HepG2 (cell line): Measurements from ENCODE around the gene AGBL3. TPM values are rescaled to one million over a fixed set of nuclear protein-coding genes. Genes with fewer than 3 reads are reported as not detected.

Experiments used
- ATAC-seq: fragments of 200-7000 bp; cut with Tn5 transposase; 3 replicates; pipeline ENCODE4 v1.9.1; 2020; ENCODE audit warnings: mild to moderate bottlenecking, moderate library complexity
- BruUV-seq: library from RNA; stranded (reverse); fragments of 400-500 nt; replicated peaks from 2 replicates; lab custom pipeline; 2021; lab: Mats Ljungman, UMichigan
- CTCF ChIA-PET: fragments of 300-600 bp; formaldehyde crosslinking; extraction: SDS; loops from one replicate; lab custom pipeline; 2021; ENCODE audit warnings: low total read pairs, inconsistent platforms, low intra/inter-chr PET ratio; lab: Yijun Ruan, JAX
- POLR2A ChIA-PET: fragments of 350-600 bp; sonication (Branson Sonifier 250); formaldehyde crosslinking; loops from one replicate; lab custom pipeline; 2020; ENCODE audit warnings: antibody characterized with exemption, inconsistent platforms; lab: Yijun Ruan, JAX
- DNase-seq: peaks from one replicate; pipeline ENCODE4 v3.0.0-alpha.2; 2015; ENCODE audit warnings: low spot score
- FAIRE-seq: peaks from 3 replicates; lab custom pipeline; 2011; peaks lifted over from hg19 to GRCh38; lab: Jason Lieb, UNC
- H2AFZ ChIP-seq: one replicate; pipeline ENCODE4 v1.6.1; 2011; ENCODE audit warnings: low read length, inconsistent platforms
- H3K27ac ChIP-seq: fragments of 300-600 bp; 3 replicates; pipeline ENCODE4 v1.8.0; 2011; ENCODE audit warnings: mixed run types, mild to moderate bottlenecking, mixed read lengths, low read length, inconsistent platforms; ENCODE audit not compliant: insufficient read depth; ENCODE audit errors: extremely low read length
- H3K27me3 ChIP-seq, 2 experiments: fragments of 200-600 bp in 1 of 2; 2 replicates in 1 of 2; 3 replicates in 1 of 2; pipeline versions ENCODE4 v1.6.0 to v1.8.0; 2011; ENCODE audit warnings: low read length in 2 of 2, mild to moderate bottlenecking in 2 of 2, moderate library complexity in 2 of 2, inconsistent platforms in 1 of 2; ENCODE audit not compliant: insufficient read depth in 2 of 2, control insufficient read depth in 1 of 2
- H3K36me3 ChIP-seq, 2 experiments: fragments of 200-600 bp in 1 of 2; replicated peaks in 1 of 2; 2 replicates in 1 of 2; 3 replicates in 1 of 2; pipeline versions ENCODE4 v1.5.1 to v1.8.0; 2011; ENCODE audit warnings: low read length in 2 of 2, inconsistent platforms in 1 of 2; ENCODE audit not compliant: insufficient read depth in 2 of 2, control insufficient read depth in 1 of 2
- H3K4me1 ChIP-seq: 2 replicates; pipeline ENCODE4 v1.5.1; 2012; ENCODE audit warnings: low read length, inconsistent platforms; ENCODE audit not compliant: insufficient read depth
- H3K4me2 ChIP-seq: 2 replicates; pipeline ENCODE4 v1.6.0; 2011; ENCODE audit warnings: low read depth, low read length, inconsistent platforms
- H3K4me3 ChIP-seq, 3 experiments: fragments of 200-600 bp in 1 of 3; sonication (generic), shearing (Covaris generic) in 1 of 3; replicated peaks in 1 of 3; 2 replicates each; pipeline ENCODE4 v1.5.1; 2011 to 2016; ENCODE audit warnings: low read length in 3 of 3, inconsistent platforms in 2 of 3, low read depth in 2 of 3, mild to moderate bottlenecking in 2 of 3, control low read depth in 1 of 3, mixed read lengths in 1 of 3; ENCODE audit not compliant: insufficient read depth in 1 of 3
- H3K79me2 ChIP-seq: one replicate; pipeline ENCODE4 v1.6.1; 2011; ENCODE audit warnings: low read length, inconsistent platforms; ENCODE audit not compliant: insufficient read depth
- H3K9ac ChIP-seq: 2 replicates; pipeline ENCODE4 v1.6.0; 2011; ENCODE audit warnings: mild to moderate bottlenecking, low read depth, low read length, inconsistent platforms; ENCODE audit not compliant: insufficient read depth
- H3K9me3 ChIP-seq: 2 replicates; pipeline ENCODE4 v1.5.1; 2012; ENCODE audit warnings: mild to moderate bottlenecking, low read length
- H4K20me1 ChIP-seq: 2 replicates; pipeline ENCODE4 v1.6.0; 2011; ENCODE audit warnings: inconsistent platforms, mild to moderate bottlenecking, low read length, moderate library complexity; ENCODE audit not compliant: insufficient read depth
- ATF1 ChIP-seq: IDR thresholded peaks from 2 replicates; pipeline ENCODE4 v1.6.1; 2016; ENCODE audit warnings: mild to moderate bottlenecking, control low read depth
- CENPT ChIP-seq: sonication (generic); formaldehyde crosslinking; IDR thresholded peaks from 2 replicates; pipeline ENCODE4 v1.8.0; 2022; ENCODE audit warnings: low read depth, mild to moderate bottlenecking, moderate library complexity, missing genetic modification reagents
- HNRNPH1 ChIP-seq: fragments of 200-400 bp; formaldehyde crosslinking; optimal IDR thresholded peaks from 2 replicates; pipeline ENCODE3; 2017; ENCODE audit warnings: mild to moderate bottlenecking, low read depth, low read length
- MBD4 ChIP-seq: IDR thresholded peaks from 2 replicates; pipeline ENCODE4 v1.6.1; 2012; ENCODE audit warnings: low read length, inconsistent platforms, borderline replicate concordance
- PCBP2 ChIP-seq: fragments of 200-400 bp; formaldehyde crosslinking; optimal IDR thresholded peaks from 2 replicates; pipeline ENCODE3; 2018; ENCODE audit warnings: low read length, low read depth; ENCODE audit not compliant: poor library complexity, severe bottlenecking
- SNAPC4 ChIP-seq: sonication (generic); formaldehyde crosslinking; IDR thresholded peaks from 2 replicates; pipeline ENCODE4 v1.4.0; 2020; ENCODE audit warnings: mild to moderate bottlenecking, missing genetic modification reagents
- TRIM24 ChIP-seq: sonication (generic); formaldehyde crosslinking; IDR thresholded peaks from 2 replicates; pipeline ENCODE4 v1.8.0; 2022; ENCODE audit warnings: mild to moderate bottlenecking, missing genetic modification reagents
- ZBTB7A ChIP-seq: sonication (generic); formaldehyde crosslinking; IDR thresholded peaks from 2 replicates; pipeline ENCODE4 v1.8.0; 2022; ENCODE audit warnings: mild to moderate bottlenecking, missing genetic modification reagents
- ZNF543 ChIP-seq: sonication (generic); formaldehyde crosslinking; IDR thresholded peaks from 2 replicates; pipeline ENCODE4 v1.4.0; 2020; ENCODE audit warnings: mild to moderate bottlenecking, missing genetic modification reagents
- ZNF792 ChIP-seq: IDR thresholded peaks from 2 replicates; pipeline ENCODE4 v1.6.1; 2016
- ZSCAN22 ChIP-seq: sonication (generic); formaldehyde crosslinking; IDR thresholded peaks from 2 replicates; pipeline ENCODE4 v1.4.0; 2020; ENCODE audit warnings: mild to moderate bottlenecking, missing genetic modification reagents
- in situ Hi-C: cut with HindIII; loops from 2 replicates; pipeline ENCODE4 v1.10.0; 2017; ENCODE audit warnings: low pct_unique_long_range_greater_than_20kb; ENCODE audit not compliant: extremely low pct_ligation_motif_present
- intact Hi-C: fragments of 100-400 bp; cut with micrococcal nuclease; formaldehyde crosslinking; loops from one replicate; pipeline ENCODE4 v1.10.0; 2022; ENCODE audit not compliant: unreplicated experiment
- polyA plus RNA-seq, 8 experiments: library from polyadenylated mRNA; depleted of rRNA in 3 of 8; stranded (reverse) in 7 of 8; unstranded in 1 of 8; fragments of >200 nt; fragmentation: Illumina TruSeq in 4 of 8; extraction: Trizol in 4 of 8; gene quantifications; 2 replicates each; pipeline versions ENCODE4 v1.2.1 to v1.2.3, GENCODE V29; 2011 to 2016; ENCODE audit warnings: low read depth in 4 of 8, missing spikeins in 1 of 8, mixed read lengths in 1 of 8; ENCODE audit not compliant: insufficient read depth in 1 of 8
- total RNA-seq, 5 experiments: library from RNA; depleted of rRNA; stranded (reverse); fragments of >200 nt; fragmentation: Illumina TruSeq; extraction: Trizol; gene quantifications; 2 replicates each; pipeline ENCODE4 v1.2.3, GENCODE V29; 2016; ENCODE audit warnings: low read depth in 1 of 5
- TF ChIP-seq, protein P1 (sequence below): sonication (generic); formaldehyde crosslinking; IDR thresholded peaks from 2 replicates; pipeline ENCODE4 v1.4.0; 2020; ENCODE audit warnings: missing genetic modification reagents

The AGBL3 gene
- total and polyA plus RNA-seq, 2 of the 13 experiments (the other 11 are each of a cell fraction or from before 2014, with no cell fraction given): 2.2 to 7.2 TPM

DNA sequence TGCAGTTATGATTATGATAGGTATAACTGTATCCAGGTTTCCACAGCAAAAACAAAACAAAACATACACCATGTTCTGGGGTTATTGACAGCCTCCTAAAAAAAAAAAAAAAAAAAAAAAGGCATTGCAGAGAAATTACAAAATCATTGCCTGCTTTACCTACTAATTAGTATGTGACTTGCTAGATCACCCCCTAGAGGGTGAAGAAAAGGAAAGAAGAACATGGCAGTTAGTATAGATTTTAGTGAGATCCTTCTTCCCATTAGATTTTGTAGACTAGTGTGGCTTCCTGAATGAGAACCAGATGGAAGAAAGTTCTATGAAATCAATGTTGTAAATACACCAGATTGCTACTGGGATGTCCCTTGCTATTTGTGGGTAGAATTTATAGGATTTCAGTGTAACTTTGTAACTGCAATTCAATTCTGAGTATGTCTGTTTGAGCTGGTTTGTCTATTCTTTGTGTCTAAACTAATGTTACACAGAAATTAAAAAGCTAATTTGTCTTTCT, 24.0 kb upstream of the AGBL3 start:
- no peak for TF ChIP-seq ZNF543
- TF ChIP-seq ZSCAN22 (CRISPR knock-in tag): no peak
- no peak for TF ChIP-seq HNRNPH1
- no peak for TF ChIP-seq ATF1
- no peak for TF ChIP-seq CENPT (CRISPR knock-in tag)
- no peak for TF ChIP-seq ZNF792 (CRISPR knock-in tag)
- TF ChIP-seq PCBP2: no peak
- TF ChIP-seq TRIM24: no peak
- TF ChIP-seq MBD4: no peak
- no peak for TF ChIP-seq SNAPC4 (CRISPR knock-in tag)
- TF ChIP-seq, protein P1, sequence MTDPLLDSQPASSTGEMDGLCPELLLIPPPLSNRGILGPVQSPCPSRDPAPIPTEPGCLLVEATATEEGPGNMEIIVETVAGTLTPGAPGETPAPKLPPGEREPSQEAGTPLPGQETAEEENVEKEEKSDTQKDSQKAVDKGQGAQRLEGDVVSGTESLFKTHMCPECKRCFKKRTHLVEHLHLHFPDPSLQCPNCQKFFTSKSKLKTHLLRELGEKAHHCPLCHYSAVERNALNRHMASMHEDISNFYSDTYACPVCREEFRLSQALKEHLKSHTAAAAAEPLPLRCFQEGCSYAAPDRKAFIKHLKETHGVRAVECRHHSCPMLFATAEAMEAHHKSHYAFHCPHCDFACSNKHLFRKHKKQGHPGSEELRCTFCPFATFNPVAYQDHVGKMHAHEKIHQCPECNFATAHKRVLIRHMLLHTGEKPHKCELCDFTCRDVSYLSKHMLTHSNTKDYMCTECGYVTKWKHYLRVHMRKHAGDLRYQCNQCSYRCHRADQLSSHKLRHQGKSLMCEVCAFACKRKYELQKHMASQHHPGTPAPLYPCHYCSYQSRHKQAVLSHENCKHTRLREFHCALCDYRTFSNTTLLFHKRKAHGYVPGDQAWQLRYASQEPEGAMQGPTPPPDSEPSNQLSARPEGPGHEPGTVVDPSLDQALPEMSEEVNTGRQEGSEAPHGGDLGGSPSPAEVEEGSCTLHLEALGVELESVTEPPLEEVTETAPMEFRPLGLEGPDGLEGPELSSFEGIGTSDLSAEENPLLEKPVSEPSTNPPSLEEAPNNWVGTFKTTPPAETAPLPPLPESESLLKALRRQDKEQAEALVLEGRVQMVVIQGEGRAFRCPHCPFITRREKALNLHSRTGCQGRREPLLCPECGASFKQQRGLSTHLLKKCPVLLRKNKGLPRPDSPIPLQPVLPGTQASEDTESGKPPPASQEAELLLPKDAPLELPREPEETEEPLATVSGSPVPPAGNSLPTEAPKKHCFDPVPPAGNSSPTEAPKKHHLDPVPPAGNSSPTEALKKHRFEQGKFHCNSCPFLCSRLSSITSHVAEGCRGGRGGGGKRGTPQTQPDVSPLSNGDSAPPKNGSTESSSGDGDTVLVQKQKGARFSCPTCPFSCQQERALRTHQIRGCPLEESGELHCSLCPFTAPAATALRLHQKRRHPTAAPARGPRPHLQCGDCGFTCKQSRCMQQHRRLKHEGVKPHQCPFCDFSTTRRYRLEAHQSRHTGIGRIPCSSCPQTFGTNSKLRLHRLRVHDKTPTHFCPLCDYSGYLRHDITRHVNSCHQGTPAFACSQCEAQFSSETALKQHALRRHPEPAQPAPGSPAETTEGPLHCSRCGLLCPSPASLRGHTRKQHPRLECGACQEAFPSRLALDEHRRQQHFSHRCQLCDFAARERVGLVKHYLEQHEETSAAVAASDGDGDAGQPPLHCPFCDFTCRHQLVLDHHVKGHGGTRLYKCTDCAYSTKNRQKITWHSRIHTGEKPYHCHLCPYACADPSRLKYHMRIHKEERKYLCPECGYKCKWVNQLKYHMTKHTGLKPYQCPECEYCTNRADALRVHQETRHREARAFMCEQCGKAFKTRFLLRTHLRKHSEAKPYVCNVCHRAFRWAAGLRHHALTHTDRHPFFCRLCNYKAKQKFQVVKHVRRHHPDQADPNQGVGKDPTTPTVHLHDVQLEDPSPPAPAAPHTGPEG (CRISPR knock-in tag): no peak
- no peak for TF ChIP-seq ZBTB7A (CRISPR knock-in tag)
- H4K20me1 ChIP-seq: no peaks in the 10 kb centered on the region
- no peaks in the 10 kb centered on the region for H3K27me3 ChIP-seq
- ChIA-PET CTCF (no interaction called here), POLR2A (no interaction called here)
- H3K9me3 ChIP-seq: no peaks in the 10 kb centered on the region
- no peak for ATAC-seq
- no peak overlapping the region for H2AFZ ChIP-seq
- BruUV-seq: no TSS peak
- DNase-seq: no peak
- no peak overlapping the region for H3K9ac ChIP-seq
- no peak overlapping the region for H3K27ac ChIP-seq
- H3K36me3 ChIP-seq: peaks cover 24 to 78% of the 10 kb centered on the region in 2 experiments
- FAIRE-seq: no peak
- intact Hi-C loops: no loop called here
- H3K4me2 ChIP-seq: no peak overlapping the region
- no peaks in the 10 kb centered on the region for H3K4me1 ChIP-seq
- in situ Hi-C loops: no loop called here
- no peaks in the 10 kb centered on the region for H3K79me2 ChIP-seq
- no peak overlapping the region for H3K4me3 ChIP-seq
